Breast epithelium (tissue), 4 donors: ENCODE measurements around the gene VAMP8. TPM values are rescaled to one million over a fixed set of nuclear protein-coding genes. Genes with fewer than 3 reads are reported as not detected.
"Not testable (repeated sequence)": the region's sequence is repeated elsewhere in the genome, so short reads cannot be mapped to it uniquely, and the experiment has no call there.

Experiments used
- DNase-seq, 2 donors: peaks; one replicate each; pipeline ENCODE4 v3.0.0-alpha.2; 2019; ENCODE audit warnings: low spot score in 2 of 2
- H3K27ac ChIP-seq, 2 donors: fragments of 200-600 bp; sonication (generic) in 1 of 2; one replicate each; pipeline ENCODE4 v1.5.1; 2016 to 2019; ENCODE audit warnings: mild to moderate bottlenecking in 1 of 2
- H3K27me3 ChIP-seq, 2 donors: fragments of 200-600 bp; sonication (generic) in 1 of 2; one replicate each; pipeline versions ENCODE4 v1.5.1 to v1.6.0; 2017 to 2019; ENCODE audit warnings: control low read depth in 1 of 2, mild to moderate bottlenecking in 1 of 2
- H3K36me3 ChIP-seq: fragments of 200-600 bp; one replicate; pipeline ENCODE4 v1.5.1; 2019
- H3K4me1 ChIP-seq, 2 donors: fragments of 200-600 bp; sonication (generic); one replicate each; pipeline ENCODE4 v1.5.1; 2016 to 2019; ENCODE audit warnings: control low read depth in 1 of 2
- H3K4me3 ChIP-seq, 3 donors: fragments of 200-600 bp; sonication (generic); 1 replicate in 2 of 3; 2 replicates in 1 of 3; pipeline ENCODE4 v1.5.1; 2016 to 2019; ENCODE audit warnings: mild to moderate bottlenecking in 3 of 3, moderate library complexity in 2 of 3
- H3K9me3 ChIP-seq, 2 donors: fragments of 200-600 bp; sonication (generic) in 1 of 2; one replicate each; pipeline ENCODE4 v1.5.1; 2016 to 2019; ENCODE audit warnings: control low read depth in 1 of 2
- POLR2A ChIP-seq: fragments of 450-650 bp; IDR thresholded peaks from one replicate; pipeline ENCODE4 v1.6.1; 2016; ENCODE audit warnings: antibody characterized with exemption, mild to moderate bottlenecking, moderate library complexity
- POLR2AphosphoS5 ChIP-seq, 3 donors: sonication (generic); formaldehyde crosslinking; IDR thresholded peaks; one replicate each; pipeline ENCODE4 v1.6.1; 2017; ENCODE audit warnings: antibody characterized with exemption in 3 of 3
- intact Hi-C: fragments of 100-400 bp; cut with DNase I; formaldehyde crosslinking; loops from one replicate; pipeline ENCODE4 v1.15.1; 2023; ENCODE audit warnings: low total_unique reads
- total RNA-seq, 3 donors: library from RNA; depleted of rRNA; stranded (reverse); fragments of >200 nt; gene quantifications; one replicate each; pipeline ENCODE4 v1.1.0, GENCODE V29; 2016
- TF ChIP-seq, protein P1 (sequence below), 3 donors: fragments of 450-650 bp; IDR thresholded peaks; one replicate each; pipeline ENCODE4 v1.5.1; 2016 to 2017; ENCODE audit warnings: antibody characterized with exemption in 3 of 3, mild to moderate bottlenecking in 3 of 3, moderate library complexity in 3 of 3

Gene VAMP8
- total RNA-seq, 3 donors from 2014 or later = 23.2 to 127 (median 55.7) TPM

- Histone ChIP-seq H3K4me1 (peaks cover 0 to 16% of the 10 kb centered on the region in 2 donors), H3K9me3 (no peaks in the 10 kb centered on the region), H3K4me3 (peak overlapping the region; percentile 92 to 97 (median 95)), H3K36me3 (no peaks in the 10 kb centered on the region), H3K27ac (peak overlapping the region; percentile 6 to 51), H3K27me3 (no peaks in the 10 kb centered on the region)
- intact Hi-C loops = no loop called here
- DNase-seq = no peak
- TF ChIP-seq POLR2A (no peak), POLR2AphosphoS5 (IDR thresholded peaks at IDR 0.05) (no peak)
- TF ChIP-seq, protein P1, sequence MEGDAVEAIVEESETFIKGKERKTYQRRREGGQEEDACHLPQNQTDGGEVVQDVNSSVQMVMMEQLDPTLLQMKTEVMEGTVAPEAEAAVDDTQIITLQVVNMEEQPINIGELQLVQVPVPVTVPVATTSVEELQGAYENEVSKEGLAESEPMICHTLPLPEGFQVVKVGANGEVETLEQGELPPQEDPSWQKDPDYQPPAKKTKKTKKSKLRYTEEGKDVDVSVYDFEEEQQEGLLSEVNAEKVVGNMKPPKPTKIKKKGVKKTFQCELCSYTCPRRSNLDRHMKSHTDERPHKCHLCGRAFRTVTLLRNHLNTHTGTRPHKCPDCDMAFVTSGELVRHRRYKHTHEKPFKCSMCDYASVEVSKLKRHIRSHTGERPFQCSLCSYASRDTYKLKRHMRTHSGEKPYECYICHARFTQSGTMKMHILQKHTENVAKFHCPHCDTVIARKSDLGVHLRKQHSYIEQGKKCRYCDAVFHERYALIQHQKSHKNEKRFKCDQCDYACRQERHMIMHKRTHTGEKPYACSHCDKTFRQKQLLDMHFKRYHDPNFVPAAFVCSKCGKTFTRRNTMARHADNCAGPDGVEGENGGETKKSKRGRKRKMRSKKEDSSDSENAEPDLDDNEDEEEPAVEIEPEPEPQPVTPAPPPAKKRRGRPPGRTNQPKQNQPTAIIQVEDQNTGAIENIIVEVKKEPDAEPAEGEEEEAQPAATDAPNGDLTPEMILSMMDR (IDR thresholded peaks at IDR 0.05) = no peak
These were observed 35.5 kb upstream of the VAMP8 start for GRCh38 chr2:85541753-85542457.

DNA sequence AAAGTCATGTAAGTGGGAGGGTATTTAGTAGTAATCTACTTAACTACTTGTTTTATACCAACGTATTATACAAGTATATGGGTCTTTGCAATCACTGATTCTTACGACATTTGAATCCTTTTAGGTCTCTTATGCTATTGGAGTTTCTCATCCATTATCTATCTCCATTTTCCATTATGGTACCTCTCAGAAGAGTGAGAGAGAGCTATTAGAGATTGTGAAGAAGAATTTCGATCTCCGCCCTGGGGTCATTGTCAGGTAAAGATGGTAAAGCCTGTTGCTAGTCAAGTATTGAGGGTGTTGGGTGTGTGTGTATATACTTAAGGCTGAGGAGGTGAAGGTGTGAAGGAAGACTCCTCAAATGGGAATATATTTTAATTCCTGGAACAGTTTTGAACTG, 34.6 kb upstream of the VAMP8 start:
- TF ChIP-seq POLR2AphosphoS5 (IDR thresholded peaks at IDR 0.05) = no peak
- TF ChIP-seq, protein P1 (IDR thresholded peaks at IDR 0.05) = no peak
- TF ChIP-seq POLR2A = no peak
- intact Hi-C loops = no loop called here
- Histone ChIP-seq H3K36me3 (no peaks in the 10 kb centered on the region), H3K4me1 (peaks cover 0 to 16% of the 10 kb centered on the region in 2 donors), H3K4me3 (no peak overlapping the region), H3K9me3 (no peaks in the 10 kb centered on the region), H3K27me3 (no peaks in the 10 kb centered on the region), H3K27ac (peak overlapping the region in 1 of 2 donors; percentile 51)
- no peak for DNase-seq

GRCh38 chr2:85544254-85544691, 33.1 kb upstream of the VAMP8 start:
- H3K4me1 ChIP-seq = peaks cover 0 to 16% of the 10 kb centered on the region in 2 donors
- DNase-seq, H3K4me3 ChIP-seq, H3K27me3 ChIP-seq, H3K9me3 ChIP-seq, H3K27ac ChIP-seq, intact Hi-C loops, H3K36me3 ChIP-seq: not testable (repeated sequence)

DNA sequence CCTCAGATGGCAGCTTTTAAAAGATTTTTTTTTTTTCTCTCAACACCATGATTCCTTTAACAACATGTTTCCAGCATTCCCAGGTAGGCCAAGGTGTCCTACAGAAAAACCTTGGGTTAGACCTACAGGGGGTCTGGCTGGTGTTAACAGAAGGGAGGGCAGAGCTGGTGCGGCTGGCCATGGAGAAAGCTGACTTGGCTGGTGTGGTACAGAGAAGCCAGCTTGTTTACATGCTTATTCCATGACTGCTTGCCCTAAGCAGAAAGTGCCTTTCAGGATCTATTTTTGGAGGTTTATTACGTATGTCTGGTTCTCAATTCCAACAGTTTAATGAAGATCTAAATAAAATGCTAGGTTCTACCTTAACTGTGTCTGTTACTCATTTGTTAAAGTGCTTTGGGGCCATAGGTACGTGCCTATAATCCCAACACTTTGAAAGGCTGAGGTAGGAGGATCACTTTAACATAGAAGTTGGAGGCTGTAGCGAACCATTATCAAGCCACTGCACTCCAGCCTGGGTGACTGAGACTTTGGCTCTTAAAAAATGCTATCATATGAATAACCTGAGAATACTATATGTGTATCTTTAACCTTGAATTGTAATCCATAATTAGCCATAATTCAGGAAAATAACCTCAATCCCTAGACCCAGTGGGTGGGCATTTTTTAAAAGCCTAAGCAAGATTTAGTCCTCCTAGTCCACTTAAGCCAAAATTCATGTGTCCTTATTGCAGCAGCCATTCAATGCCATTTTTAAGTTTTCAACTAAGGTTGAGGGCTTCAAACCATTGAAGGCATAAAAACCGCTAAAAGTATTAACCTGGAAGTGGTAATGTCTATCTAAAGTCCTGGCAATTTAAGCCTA, 32.2 kb upstream of the VAMP8 start:
- H3K36me3 ChIP-seq, H3K4me3 ChIP-seq, H3K27me3 ChIP-seq, DNase-seq, H3K27ac ChIP-seq, intact Hi-C loops, H3K9me3 ChIP-seq: not testable (repeated sequence)
- peaks cover 0 to 16% of the 10 kb centered on the region in 2 donors for H3K4me1 ChIP-seq

- no peaks in the 10 kb centered on the region for H3K9me3 ChIP-seq
- H3K27me3 ChIP-seq = no peaks in the 10 kb centered on the region
- H3K27ac ChIP-seq = no peak overlapping the region
- H3K4me1 ChIP-seq = peaks cover 0 to 12% of the 10 kb centered on the region in 2 donors
- no peak for DNase-seq
- H3K4me3 ChIP-seq = no peak overlapping the region
- intact Hi-C loops = no loop called here
- H3K36me3 ChIP-seq = no peaks in the 10 kb centered on the region
- TF ChIP-seq, protein P1 (IDR thresholded peaks at IDR 0.05) = no peak
- TF ChIP-seq POLR2AphosphoS5 (IDR thresholded peaks at IDR 0.05) (no peak), POLR2A (no peak)
These were observed 31.6 kb upstream of the VAMP8 start for GRCh38 chr2:85545780-85546240.
